Measurements from ENCODE around the gene LIPH. TPM values are rescaled to one million over a fixed set of nuclear protein-coding genes. Genes with fewer than 3 reads are reported as not detected.

Gene LIPH
- 1.2 and 3.4 TPM in 2 replicates for total RNA-seq

GRCh38 chr3:185552358-185552877 is at the start of gene LIPH:
LIPH (minus strand) TSS chr3:185552588; CDS start chr3:185552471, 117 bp downstream.

GRCh38 chr3:185585859-185586685 is 33.7 kb upstream of the LIPH start, which contains the start of gene SENP2:
SENP2 (plus strand) TSS chr3:185586295; CDS start chr3:185586414, 119 bp downstream.

GRCh38 chr3:185498503-185499396 is 53.6 kb downstream of the LIPH start, which contains the start of gene TMEM41A:
TMEM41A (minus strand) TSS chr3:185499035; CDS start chr3:185498961, 74 bp downstream.

Other genes with a start within 250 kb of the LIPH start
- gene MAP3K13, start 189.5 kb downstream of the LIPH start, total RNA-seq, result 18.0 and 20.4 TPM in 2 replicates
- gene TMEM41A, start 53.6 kb downstream of the LIPH start, total RNA-seq, result 14.5 and 15.3 TPM in 2 replicates
- gene SENP2, start 33.7 kb upstream of the LIPH start, total RNA-seq, result 41.3 and 42.4 TPM in 2 replicates

Data from placental epithelial cell (primary cell).